CD4-positive, alpha-beta T cell treated with Interleukin-4 for 4 hours (primary cell): ENCODE results near the gene CHD2.

Source experiments
- DNase-seq: peaks from one replicate; pipeline ENCODE4 v3.0.0-alpha.2; 2020

The CHD2 gene

DNA sequence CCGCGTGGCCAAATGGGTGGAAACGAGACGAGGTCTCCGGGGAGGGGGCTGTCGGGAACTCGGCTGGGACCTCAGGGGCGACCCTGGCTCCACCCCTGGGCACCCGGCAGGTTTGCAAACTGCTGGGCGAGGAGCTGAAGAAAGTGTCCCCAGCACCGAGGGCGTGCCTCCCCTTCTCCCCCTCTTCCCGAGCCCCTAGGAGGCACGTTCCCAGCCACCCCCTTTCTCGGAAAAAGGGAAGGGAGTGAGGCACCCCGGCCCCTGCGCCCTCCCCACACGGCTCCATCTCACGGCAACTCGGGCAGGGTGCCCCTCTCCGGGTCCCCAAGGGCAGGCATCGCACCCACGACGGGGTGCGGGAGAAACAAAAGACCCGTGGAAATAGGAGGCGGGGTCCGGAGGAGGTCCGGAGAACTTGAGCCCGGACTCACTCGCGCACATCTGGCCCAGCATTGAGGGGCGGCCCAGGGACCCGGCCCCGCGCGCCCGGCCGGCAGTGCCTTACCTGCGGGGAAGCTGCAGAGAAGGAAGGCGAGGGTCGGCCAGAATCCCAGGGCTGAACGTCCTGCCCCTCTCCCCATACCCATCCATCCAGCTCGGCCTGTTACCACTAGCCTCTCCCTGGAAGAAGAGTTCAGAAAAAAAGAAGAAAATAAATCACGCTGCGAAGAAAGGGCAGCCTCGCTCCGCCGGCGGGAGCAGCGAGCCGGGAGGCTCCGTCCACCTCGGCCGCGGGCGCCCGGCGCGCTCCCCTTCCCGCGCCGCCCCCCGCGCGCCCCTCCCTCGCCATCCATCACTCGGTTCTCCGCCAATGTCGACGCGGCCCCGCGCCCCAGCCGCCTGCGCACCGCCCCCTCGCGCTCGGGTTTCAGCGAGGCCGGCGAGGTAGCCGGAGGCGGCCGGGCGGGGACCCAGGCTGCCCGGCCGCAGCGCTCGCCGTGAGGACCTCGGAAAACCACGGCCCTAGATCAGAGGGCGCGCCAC lies 172.6 kb downstream of the CHD2 start:
- DNase-seq: no peak

DNA sequence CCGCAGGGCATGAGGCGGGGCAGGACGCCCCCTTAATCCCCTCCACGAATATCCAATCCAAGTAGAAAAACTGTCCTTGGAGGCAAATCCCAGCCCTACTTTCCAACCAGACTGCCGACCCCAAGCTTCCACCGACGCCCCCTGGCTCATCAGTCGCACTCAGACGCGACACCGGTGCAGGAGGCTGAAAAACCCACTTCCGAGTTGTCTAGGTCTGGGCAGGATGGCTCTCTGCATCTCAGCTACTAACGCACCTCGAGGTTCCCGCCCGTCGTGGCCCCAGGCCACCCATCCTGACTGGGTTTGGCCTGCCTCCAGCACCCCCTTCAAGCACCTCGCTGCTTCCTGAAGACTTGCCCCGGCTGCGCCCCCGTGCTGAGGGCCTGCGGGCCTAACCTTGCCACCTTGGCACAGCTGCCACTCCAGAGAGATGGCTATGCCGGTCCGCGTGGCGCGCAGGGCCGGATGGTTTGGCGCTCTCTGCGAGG lies 173.4 kb downstream of the CHD2 start:
- DNase-seq: no peak

DNA sequence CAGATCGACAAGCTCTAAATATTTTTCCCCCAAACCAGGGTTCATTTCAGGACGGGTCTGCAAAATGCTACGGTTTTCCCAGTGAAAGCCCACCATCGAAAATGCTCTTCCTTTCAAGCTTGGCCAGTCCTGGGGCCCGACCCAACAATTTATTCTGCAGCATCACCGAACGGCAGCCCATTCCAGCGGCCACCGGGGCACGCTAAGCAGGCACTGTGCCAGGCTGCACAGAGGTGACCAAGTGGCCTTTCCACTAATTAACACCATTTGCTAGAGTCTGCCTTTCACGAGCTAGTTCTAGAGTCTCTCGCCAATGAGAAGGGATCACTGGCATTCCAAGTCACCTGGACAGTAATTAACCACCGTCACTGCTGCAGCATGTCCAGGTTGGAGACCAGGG lies 174.5 kb downstream of the CHD2 start:
- no peak for DNase-seq

DNA sequence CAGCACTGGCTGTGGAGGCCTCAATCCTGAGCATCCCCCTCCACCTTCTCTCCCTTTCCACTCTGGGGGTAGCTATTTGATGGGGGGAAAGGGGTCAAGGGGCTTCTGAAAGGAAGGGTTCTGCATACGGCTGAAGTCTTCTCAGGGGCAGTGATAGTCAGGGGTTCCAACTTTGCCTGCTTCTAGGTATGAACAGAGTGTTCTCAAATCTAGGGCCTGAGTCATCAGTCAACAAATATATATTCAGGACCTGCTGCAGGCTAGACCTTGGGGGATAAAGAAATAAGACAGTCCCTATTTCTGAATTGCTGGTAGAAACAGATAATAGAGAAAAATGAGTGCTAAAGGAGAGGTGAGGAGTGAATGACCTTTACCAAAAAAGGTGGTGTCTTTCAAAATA lies 176.1 kb downstream of the CHD2 start:
- DNase-seq: no peak

DNA sequence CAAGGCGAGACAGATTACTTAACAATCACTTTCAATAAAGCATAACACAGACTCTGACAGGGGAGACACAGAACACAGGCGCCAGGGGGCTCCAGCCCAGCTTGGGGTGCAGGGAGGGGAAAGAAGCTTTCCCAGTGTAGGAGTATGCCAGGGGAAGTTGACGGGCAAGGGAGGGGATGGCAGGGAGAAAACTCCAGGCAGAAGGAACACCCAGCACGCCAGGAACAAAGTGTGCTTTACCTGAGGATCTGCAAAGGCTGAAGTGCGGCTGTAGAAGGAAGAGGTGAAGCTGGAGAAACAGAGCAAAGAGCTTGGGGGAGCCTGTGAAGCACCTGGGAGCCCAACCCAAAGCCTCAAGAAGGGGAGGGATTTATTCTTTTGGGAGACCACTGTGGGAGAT lies 176.8 kb downstream of the CHD2 start:
- no peak for DNase-seq
